K562 (cell line): Measurements from ENCODE around the gene C22orf39. TPM values are rescaled to one million over a fixed set of nuclear protein-coding genes. Genes with fewer than 3 reads are reported as not detected.

ENCODE experiments used
- BACH1 ChIP-seq: fragments of 200-800 bp; sonication (Bioruptor generic); IDR thresholded peaks from 2 replicates; pipeline ENCODE4 v1.6.1; 2016; ENCODE audit warnings: missing genetic modification characterization, missing compliant biosample characterization
- CREB1 ChIP-seq, 2 experiments: sonication (generic) in 1 of 2; formaldehyde crosslinking in 1 of 2; IDR thresholded peaks; 2 replicates each; pipeline versions ENCODE4 v1.6.1 to v1.8.0; 2012 to 2022; ENCODE audit warnings: inconsistent platforms in 1 of 2, mild to moderate bottlenecking in 1 of 2, missing genetic modification reagents in 1 of 2, moderate library complexity in 1 of 2
- E2F1 ChIP-seq: sonication (generic); formaldehyde crosslinking; IDR thresholded peaks from 2 replicates; pipeline ENCODE4 v1.8.1; 2023; ENCODE audit warnings: mild to moderate bottlenecking, missing genetic modification reagents, moderate library complexity
- ETS2 ChIP-seq: IDR thresholded peaks from 2 replicates; pipeline ENCODE4 v1.6.1; 2016; ENCODE audit warnings: borderline replicate concordance, missing genetic modification characterization, mild to moderate bottlenecking, moderate library complexity, missing compliant biosample characterization; ENCODE audit not compliant: poor library complexity, severe bottlenecking
- GATA2 ChIP-seq: sonication (generic); formaldehyde crosslinking; IDR thresholded peaks from 2 replicates; pipeline ENCODE4 v1.4.0; 2020; ENCODE audit warnings: mild to moderate bottlenecking, missing genetic modification reagents
- KLF16 ChIP-seq: IDR thresholded peaks from 2 replicates; pipeline ENCODE4 v1.6.1; 2016; ENCODE audit warnings: antibody characterized with exemption
- MAFG ChIP-seq: fragments of 450-650 bp; conservative IDR thresholded peaks from 2 replicates; pipeline ENCODE4 v1.6.1; 2016; ENCODE audit warnings: missing genetic modification characterization, missing compliant biosample characterization
- MLLT1 ChIP-seq, 2 experiments: fragments of 450-650 bp; IDR thresholded peaks; 2 replicates each; pipeline ENCODE4 v1.6.1; 2016
- MTA2 ChIP-seq: fragments of 450-650 bp; IDR thresholded peaks from 2 replicates; pipeline ENCODE4 v1.6.1; 2016; ENCODE audit warnings: low read depth
- MTA3 ChIP-seq: fragments of 450-650 bp; formaldehyde crosslinking; IDR thresholded peaks from 2 replicates; pipeline ENCODE4 v1.6.1; 2017; ENCODE audit warnings: mild to moderate bottlenecking, borderline replicate concordance
- MYBL2 ChIP-seq, 2 experiments: fragments of 450-650 bp in 1 of 2; sonication (generic) in 1 of 2; formaldehyde crosslinking in 1 of 2; IDR thresholded peaks; 2 replicates each; pipeline versions ENCODE4 v1.6.1 to v1.8.1; 2017 to 2022; ENCODE audit warnings: borderline replicate concordance in 1 of 2, inconsistent platforms in 1 of 2, low read depth in 1 of 2, mild to moderate bottlenecking in 1 of 2, missing genetic modification reagents in 1 of 2, moderate library complexity in 1 of 2
- NR4A1 ChIP-seq, 2 experiments: fragments of 250-450 bp in 1 of 2; fragments of 450-650 bp in 1 of 2; sonication (Bioruptor Pico) in 1 of 2; IDR thresholded peaks; 2 replicates each; pipeline versions ENCODE4 v1.4.0 to v1.6.1; 2016 to 2020; ENCODE audit warnings: mild to moderate bottlenecking in 2 of 2, missing compliant biosample characterization in 1 of 2, missing genetic modification characterization in 1 of 2, moderate library complexity in 1 of 2
- PHB ChIP-seq: fragments of 250-450 bp; sonication (Bioruptor Pico); IDR thresholded peaks from 2 replicates; pipeline ENCODE4 v1.5.0; 2021
- RFX1 ChIP-seq: fragments of 450-650 bp; IDR thresholded peaks from 2 replicates; pipeline ENCODE4 v1.6.1; 2016; ENCODE audit warnings: mild to moderate bottlenecking, moderate library complexity
- RNF2 ChIP-seq: sonication (generic); IDR thresholded peaks from 2 replicates; pipeline ENCODE4 v1.6.1; 2016
- SMARCE1 ChIP-seq: fragments of 450-650 bp; IDR thresholded peaks from 2 replicates; pipeline ENCODE4 v1.7.1; 2016; ENCODE audit warnings: mild to moderate bottlenecking
- TEAD4 ChIP-seq, 2 experiments: sonication (generic) in 1 of 2; formaldehyde crosslinking in 1 of 2; IDR thresholded peaks; 2 replicates each; pipeline versions ENCODE4 v1.6.1 to v1.8.0; 2012 to 2022; ENCODE audit warnings: borderline replicate concordance in 1 of 2, inconsistent platforms in 1 of 2, low read length in 1 of 2, mild to moderate bottlenecking in 1 of 2, missing genetic modification reagents in 1 of 2
- ZBED1 ChIP-seq: IDR thresholded peaks from 2 replicates; pipeline ENCODE4 v1.6.1; 2014
- ZNF224 ChIP-seq: sonication (generic); formaldehyde crosslinking; IDR thresholded peaks from 2 replicates; pipeline ENCODE4 v1.8.0; 2022; ENCODE audit warnings: mild to moderate bottlenecking, missing genetic modification reagents
- ZNF347 ChIP-seq: fragments of 450-650 bp; formaldehyde crosslinking; IDR thresholded peaks from 2 replicates; pipeline ENCODE4 v1.4.0; 2020; ENCODE audit warnings: low read depth, mild to moderate bottlenecking, moderate library complexity
- ZNF41 ChIP-seq: fragments of 250-450 bp; sonication (Bioruptor Pico); conservative IDR thresholded peaks from 2 replicates; pipeline ENCODE4 v1.4.0; 2020; ENCODE audit warnings: mild to moderate bottlenecking
- ZNF57 ChIP-seq: fragments of 450-650 bp; formaldehyde crosslinking; IDR thresholded peaks from 2 replicates; pipeline ENCODE4 v1.4.0; 2020; ENCODE audit warnings: mild to moderate bottlenecking, moderate library complexity
- ZNF740 ChIP-seq, 3 experiments: fragments of 200-800 bp in 1 of 3; sonication (Bioruptor generic) in 1 of 3; sonication (generic) in 1 of 3; formaldehyde crosslinking in 1 of 3; IDR thresholded peaks; 2 replicates each; pipeline versions ENCODE4 v1.6.1 to v1.8.0; 2016 to 2022; ENCODE audit warnings: mild to moderate bottlenecking in 2 of 3, missing compliant biosample characterization in 2 of 3, missing genetic modification characterization in 2 of 3, missing genetic modification reagents in 1 of 3
- polyA plus RNA-seq, 8 experiments: library from polyadenylated mRNA; depleted of rRNA in 4 of 8; stranded (reverse) in 5 of 8; unstranded in 3 of 8; fragments of >200 nt; fragmentation: Nextera tagmentation in 2 of 8; fragmentation: Illumina TruSeq in 1 of 8; extraction: Ambion mirVana in 2 of 8; extraction: Trizol in 1 of 8; gene quantifications; 2 replicates each; pipeline versions ENCODE4 v1.2.1 to v1.2.3, GENCODE V29; 2011 to 2014; ENCODE audit warnings: inconsistent platforms in 1 of 8, missing spikeins in 1 of 8
- total RNA-seq, 7 experiments: library from RNA; depleted of rRNA in 6 of 7; stranded (reverse); fragments of >200 nt in 6 of 7; fragmentation: Illumina TruSeq in 2 of 7; extraction: Trizol in 2 of 7; gene quantifications; 2 replicates each; pipeline versions ENCODE4 v1.2.1 to v1.2.3, GENCODE V29; 2011 to 2021; ENCODE audit warnings: low replicate concordance in 1 of 7

C22orf39 gene
- total and polyA plus RNA-seq, 9 of the 15 experiments (the other 6 are each of a cell fraction or from before 2014, with no cell fraction given), result 20.4 to 139 (median 66.8) TPM

GRCh38 chr22:19396934-19397733, 50.4 kb downstream of the C22orf39 start (continued):
- TF ChIP-seq E2F1 (peak; percentile 75; the same call in 1 of the 2 replicates), ZNF41 (CRISPR knock-in tag) (0 out of 2 replicates have a peak, but pooled peaks have one; percentile 38), SMARCE1 (peak; percentile 99), RFX1 (no peak), ETS2 (tag) (no peak), ZBED1 (peak; percentile 62; the same call in 1 of the 2 replicates), ZNF57 (peak; percentile 16; the same call in 1 of the 2 replicates), MAFG (tag) (no peak), GATA2 (CRISPR knock-in tag) (no peak), ZNF224 (no peak), ZNF347 (no peak), MTA3 (peak; percentile 97), MTA2 (peak; percentile 97), TEAD4 (IDR thresholded peaks at IDR 0.05; ENCODE audit: low read length) (peak; percentile 97), TEAD4 (CRISPR knock-in tag; IDR thresholded peaks at IDR 0.05; ENCODE audit: borderline replicate concordance) (no peak), KLF16 (peak; percentile 94; the same call in 1 of the 2 replicates), CREB1 (IDR thresholded peaks at IDR 0.05) (peak; percentile 95), CREB1 (CRISPR knock-in tag; IDR thresholded peaks at IDR 0.05) (no peak), MLLT1 (IDR thresholded peaks at IDR 0.05) (peak; percentile 10 to 29; a peak in 1 of 4 replicates), NR4A1 (CRISPR knock-in tag; IDR thresholded peaks at IDR 0.05) (no peak), NR4A1 (tag; IDR thresholded peaks at IDR 0.05) (peak; percentile 78), PHB (CRISPR knock-in tag) (no peak), MYBL2 (IDR thresholded peaks at IDR 0.05; ENCODE audit: low read depth) (no peak), MYBL2 (CRISPR knock-in tag; IDR thresholded peaks at IDR 0.05; ENCODE audit: borderline replicate concordance) (no peak), RNF2 (peak; percentile 96), ZNF740 (CRISPR knock-in tag; IDR thresholded peaks at IDR 0.05) (no peak), ZNF740 (tag; IDR thresholded peaks at IDR 0.05) (peak in 1 of 2 experiments; percentile 60; a peak in 1 of 4 replicates), BACH1 (tag) (peak; percentile 69)
